IMR-90 (cell line): ENCODE results near the gene AMIGO3. TPM values are rescaled to one million over a fixed set of nuclear protein-coding genes. Genes with fewer than 3 reads are reported as not detected.

Source experiments
- ATAC-seq: fragments of 200-7000 bp; cut with Tn5 transposase; 2 replicates; pipeline ENCODE4 v1.9.1; 2020; ENCODE audit warnings: low read depth, mild to moderate bottlenecking, moderate library complexity
- BruUV-seq: library from RNA; stranded (reverse); fragments of 400-500 nt; replicated peaks from 2 replicates; lab custom pipeline; 2021; lab: Mats Ljungman, UMichigan
- CTCF ChIA-PET: fragments of 300-600 bp; formaldehyde crosslinking; extraction: SDS; loops from one replicate; lab custom pipeline; 2021; ENCODE audit warnings: antibody characterized with exemption; lab: Yijun Ruan, JAX
- POLR2A ChIA-PET: fragments of 300-600 bp; sonication (Branson Sonifier 250); formaldehyde crosslinking; loops from one replicate; lab custom pipeline; 2022; ENCODE audit warnings: antibody characterized with exemption; ENCODE audit not compliant: unreplicated experiment; lab: Charles Lee
- DNase-seq: peaks from one replicate; pipeline ENCODE4 v3.0.0; 2013
- H2AFZ ChIP-seq: replicated peaks from 2 replicates; pipeline ENCODE3; 2013; ENCODE audit warnings: low read length, mild to moderate bottlenecking; ENCODE audit not compliant: poor library complexity
- H2AK5ac ChIP-seq: 2 replicates; pipeline ENCODE4 v1.6.1; 2013; ENCODE audit warnings: low read depth, low read length, inconsistent platforms
- H2AK9ac ChIP-seq: replicated peaks from 2 replicates; pipeline ENCODE3; 2013; ENCODE audit warnings: mild to moderate bottlenecking, low read depth, low read length, moderate library complexity; ENCODE audit not compliant: poor library complexity
- H2BK120ac ChIP-seq: 2 replicates; pipeline ENCODE4 v1.6.1; 2013; ENCODE audit warnings: low read depth, low read length, inconsistent platforms
- H2BK15ac ChIP-seq: 3 replicates; pipeline ENCODE4 v1.6.1; 2013; ENCODE audit warnings: low read depth, low read length, inconsistent platforms
- H2BK20ac ChIP-seq: 2 replicates; pipeline ENCODE4 v1.6.1; 2013; ENCODE audit warnings: low read depth, mild to moderate bottlenecking, inconsistent platforms, low read length, moderate library complexity
- H2BK5ac ChIP-seq: 2 replicates; pipeline ENCODE4 v1.6.1; 2013; ENCODE audit warnings: mild to moderate bottlenecking, low read depth, low read length, inconsistent platforms; ENCODE audit not compliant: poor library complexity, severe bottlenecking
- H3K14ac ChIP-seq: replicated peaks from 2 replicates; pipeline ENCODE4 v1.6.1; 2013; ENCODE audit warnings: low read depth, low read length, inconsistent platforms
- H3K18ac ChIP-seq: 2 replicates; pipeline ENCODE4 v1.6.1; 2013; ENCODE audit warnings: low read depth, low read length, control low read depth
- H3K23ac ChIP-seq: 2 replicates; pipeline ENCODE4 v1.6.1; 2013; ENCODE audit warnings: low read depth, low read length, inconsistent platforms
- H3K27ac ChIP-seq: 2 replicates; pipeline ENCODE4 v1.5.1; 2013; ENCODE audit warnings: mild to moderate bottlenecking, control low read depth, low read length; ENCODE audit not compliant: insufficient read depth
- H3K27me3 ChIP-seq: 2 replicates; pipeline ENCODE4 v1.6.1; 2013; ENCODE audit warnings: low read length; ENCODE audit not compliant: control insufficient read depth, insufficient read depth
- H3K36me3 ChIP-seq: 2 replicates; pipeline ENCODE4 v1.6.1; 2013; ENCODE audit warnings: low read length, mixed read lengths; ENCODE audit not compliant: control insufficient read depth, insufficient read depth
- H3K4ac ChIP-seq: 2 replicates; pipeline ENCODE4 v1.6.1; 2013; ENCODE audit warnings: low read depth, low read length, inconsistent platforms
- H3K4me1 ChIP-seq: 2 replicates; pipeline ENCODE4 v1.6.1; 2013; ENCODE audit warnings: low read length, mixed read lengths; ENCODE audit not compliant: control insufficient read depth, insufficient read depth
- H3K4me2 ChIP-seq: 2 replicates; pipeline ENCODE4 v1.6.1; 2013; ENCODE audit warnings: low read depth, mild to moderate bottlenecking, control low read depth, low read length, moderate library complexity
- H3K4me3 ChIP-seq: 2 replicates; pipeline ENCODE4 v1.5.1; 2013; ENCODE audit warnings: low read depth, mild to moderate bottlenecking, control low read depth, low read length, moderate library complexity; ENCODE audit not compliant: insufficient read depth
- H3K56ac ChIP-seq: 2 replicates; pipeline ENCODE4 v1.6.1; 2013; ENCODE audit warnings: low read length, inconsistent platforms; ENCODE audit not compliant: insufficient read depth; ENCODE audit errors: extremely low read depth
- H3K79me1 ChIP-seq, 2 experiments: 2 replicates each; pipeline ENCODE4 v1.6.1; 2013; ENCODE audit warnings: low read length in 2 of 2, inconsistent platforms in 1 of 2, low read depth in 1 of 2
- H3K9ac ChIP-seq: 2 replicates; pipeline ENCODE4 v1.6.1; 2013; ENCODE audit warnings: low read depth, low read length, control low read depth
- H3K9me1 ChIP-seq: 2 replicates; pipeline ENCODE4 v1.6.1; 2013; ENCODE audit warnings: low read length, inconsistent platforms; ENCODE audit not compliant: insufficient read depth
- H3K9me3 ChIP-seq: 2 replicates; pipeline ENCODE4 v1.6.1; 2013; ENCODE audit warnings: low read length; ENCODE audit not compliant: control insufficient read depth, insufficient read depth
- H4K20me1 ChIP-seq: 2 replicates; pipeline ENCODE4 v1.6.1; 2013; ENCODE audit warnings: low read length, inconsistent platforms; ENCODE audit not compliant: insufficient read depth
- H4K5ac ChIP-seq: 2 replicates; pipeline ENCODE4 v1.6.1; 2013; ENCODE audit warnings: mild to moderate bottlenecking, low read depth, low read length, control low read depth
- H4K8ac ChIP-seq, 2 experiments: 2 replicates each; pipeline ENCODE4 v1.6.1; 2013; ENCODE audit warnings: low read depth in 2 of 2, low read length in 2 of 2, control low read depth in 1 of 2, inconsistent platforms in 1 of 2
- H4K91ac ChIP-seq: 2 replicates; pipeline ENCODE4 v1.6.1; 2013; ENCODE audit warnings: low read depth, low read length, inconsistent platforms; ENCODE audit not compliant: insufficient read depth
- BHLHE40 ChIP-seq: fragments of 150-350 bp; IDR thresholded peaks from 2 replicates; pipeline ENCODE4 v1.6.1; 2016; ENCODE audit warnings: mild to moderate bottlenecking, low read depth, low read length
- FOS ChIP-seq: fragments of 150-350 bp; IDR thresholded peaks from 2 replicates; pipeline ENCODE4 v1.6.1; 2016; ENCODE audit warnings: low read depth, low read length
- MAZ ChIP-seq: IDR thresholded peaks from 2 replicates; pipeline ENCODE4 v1.6.1; 2012; ENCODE audit warnings: low read depth, mild to moderate bottlenecking, low read length, improper control_type of control experiment, moderate library complexity, borderline replicate concordance
- MXI1 ChIP-seq: IDR thresholded peaks from 2 replicates; pipeline ENCODE4 v1.6.1; 2012; ENCODE audit warnings: low read depth, mild to moderate bottlenecking, low read length, moderate library complexity, borderline replicate concordance
- POLR2A ChIP-seq: IDR thresholded peaks from 2 replicates; pipeline ENCODE4 v1.6.1; 2012; ENCODE audit warnings: mild to moderate bottlenecking, low read depth, low read length
- WGBS, 2 experiments: methylation state at CpG; one replicate each; pipeline versions ENCODE4 v1.1.5 to v1.1.7; 2013; ENCODE audit warnings: missing lambda C conversion rate in 2 of 2; ENCODE audit not compliant: insufficient read length in 1 of 2; ENCODE audit errors: extremely low coverage in 2 of 2; 5-methylcytosine and 5-hydroxymethylcytosine counted together
- dilution Hi-C: fragments of 300-500 bp; cut with HindIII; formaldehyde crosslinking; loops from one replicate; pipeline ENCODE4 v1.14.3; 2018; ENCODE audit warnings: low sequenced_read_pairs; ENCODE audit not compliant: unreplicated experiment
- in situ Hi-C: fragments of 300-500 bp; cut with MboI; formaldehyde crosslinking; loops from 3 replicates; pipeline ENCODE4 v1.14.3; 2019; ENCODE audit warnings: low sequenced_read_pairs, inconsistent platforms, mixed read lengths
- intact Hi-C: fragments of 100-400 bp; cut with micrococcal nuclease; formaldehyde crosslinking; loops from 2 replicates; pipeline ENCODE4 v1.10.0; 2022
- polyA plus RNA-seq, 3 experiments: library from polyadenylated mRNA; depleted of rRNA; stranded (reverse); fragments of >200 nt; gene quantifications; 2 replicates each; pipeline ENCODE4 v1.2.3, GENCODE V29; 2012; ENCODE audit warnings: low replicate concordance in 1 of 3
- total RNA-seq: library from RNA; depleted of rRNA; stranded (reverse); fragments of >200 nt; gene quantifications from 2 replicates; pipeline ENCODE4 v1.2.3, GENCODE V29; 2012

Gene AMIGO3
- total and polyA plus RNA-seq, 2 of the 4 experiments (the other 2 are of a cell fraction) = 1.5 TPM; not detected in 1

DNA sequence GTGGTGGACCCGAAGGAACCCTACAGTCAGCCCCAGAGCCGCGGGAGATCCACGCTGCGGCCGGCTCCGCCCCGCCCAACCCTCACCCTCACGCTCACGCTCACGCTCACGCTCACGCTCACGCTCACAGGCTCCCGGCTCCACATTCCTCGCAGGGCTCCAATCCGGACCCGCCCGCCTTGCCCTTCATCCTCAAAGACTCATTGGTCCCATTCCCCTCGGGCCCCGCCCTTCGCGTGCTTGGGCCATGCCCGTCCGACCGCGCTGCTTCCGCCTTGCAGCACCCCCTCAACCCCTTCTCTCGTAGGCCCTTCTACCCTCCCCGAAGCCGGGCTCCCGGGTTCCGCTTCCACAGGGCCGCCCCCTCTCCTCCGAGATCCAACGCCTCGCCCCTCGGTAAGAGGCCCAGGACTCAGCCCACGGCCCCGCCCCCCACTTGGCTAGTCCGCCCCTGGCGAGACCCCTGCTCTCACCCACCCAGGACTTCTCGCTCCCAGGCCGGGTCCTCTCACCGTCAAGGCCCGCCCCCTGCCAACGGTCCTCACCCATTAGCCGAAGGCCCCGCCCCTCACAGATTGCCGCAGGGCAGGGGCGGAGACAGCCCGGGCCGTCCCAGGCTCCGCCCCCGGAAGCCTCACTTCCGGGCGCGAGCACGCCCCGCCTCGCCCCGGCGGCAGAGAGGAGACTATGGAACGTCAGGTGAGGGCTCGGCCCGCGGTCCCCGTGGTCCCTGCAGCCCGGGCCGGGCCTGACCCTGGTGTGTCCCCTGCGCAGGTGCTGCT, 45.6 kb downstream of the AMIGO3 start, which contains the start of gene APEH:
Gene APEH, plus strand, starts transcription at position 637 of the 782 bp plus-strand sequence. Its CDS starts 51 bp downstream, at position 688.
- Histone ChIP-seq H3K27me3 (no peaks in the 10 kb centered on the region), H3K79me1 (peaks cover 25 to 50% of the 10 kb centered on the region in 2 experiments), H2AFZ (peak within 1 kb of the TSS; percentile 99), H4K5ac (peak within 1 kb of the TSS; percentile 47), H3K4ac (peak within 1 kb of the TSS; percentile 88), H3K9ac (peak within 1 kb of the TSS; percentile 59), H3K18ac (peak within 1 kb of the TSS; percentile 19; the same call in 1 of the 2 replicates), H3K14ac (peak within 1 kb of the TSS; percentile 92), H3K27ac (peak within 1 kb of the TSS; percentile 90), H3K23ac (peak within 1 kb of the TSS; percentile 75), H3K36me3 (peaks cover 31% of the 10 kb centered on the region), H3K9me1 (peaks cover 17% of the 10 kb centered on the region), H4K8ac (peak within 1 kb of the TSS; percentile 96 to 97), H3K4me1 (peaks cover 9% of the 10 kb centered on the region), H4K91ac (peak within 1 kb of the TSS; percentile 80), H3K4me3 (peak within 1 kb of the TSS; percentile 86), H2AK5ac (peak within 1 kb of the TSS; percentile 98), H2BK15ac (peak within 1 kb of the TSS; percentile 32; the same call in 1 of the 3 replicates), H2BK20ac (no peak within 1 kb of the TSS), H4K20me1 (peaks cover 10% of the 10 kb centered on the region; the same call in 1 of the 2 replicates), H2BK5ac (peak within 1 kb of the TSS; percentile 87), H3K56ac (peak within 1 kb of the TSS; percentile 50), H3K4me2 (peak within 1 kb of the TSS; percentile 79), H3K9me3 (no peaks in the 10 kb centered on the region), H2AK9ac (peak within 1 kb of the TSS; percentile 99), H2BK120ac (peak within 1 kb of the TSS; percentile 66)
- ATAC-seq (peak; percentile 93), DNase-seq (peak; percentile 96)
- CTCF ChIA-PET = interaction anchor here (0.8 kb wide), 1 partner anchor 134 kb away, joined by 7 read pairs; no protein-coding TSS in a partner anchor
- 1% methylated on average over 51 of the region's 71 CpGs; no CpG with 5 or more reads in 1 of the 2 experiments for WGBS, 2 experiments
- POLR2A ChIA-PET = no interaction called here
- intact Hi-C loops (loop anchor here (5.0 kb wide), 1 partner anchor 262 kb away; the partner anchor contains the start of genes RHOA and TCTA), dilution Hi-C loops (no loop called here), in situ Hi-C loops (no loop called here)
- no peak for TF ChIP-seq FOS
- TF ChIP-seq MXI1 = peak; percentile 77; the same call in 1 of the 2 replicates
- peak; percentile 70; the same call in 1 of the 2 replicates for TF ChIP-seq MAZ
- TF ChIP-seq BHLHE40 = peak; percentile 65
- TF ChIP-seq POLR2A = peak; percentile 82
- no TSS peak for BruUV-seq
